Measurements from ENCODE around the gene PPFIBP2. TPM values are rescaled to one million over a fixed set of nuclear protein-coding genes. Genes with fewer than 3 reads are reported as not detected.

PPFIBP2 gene
- total RNA-seq, 1 experiment from 2014 or later = 21.5 TPM

- CTCF ChIA-PET = no interaction called here
- in situ Hi-C loops (cut with HindIII; ENCODE audit: low pct_unique_long_range_greater_than_20kb, low sequenced_read_pairs) = no loop called here
These were observed 12.5 kb upstream of the PPFIBP2 start for GRCh38 chr11:7501251-7501650.

GRCh38 chr11:7501894-7502293, 11.9 kb upstream of the PPFIBP2 start:
- Histone ChIP-seq H3K9me3 (ENCODE audit: control insufficient read depth, insufficient read depth, low read depth, low read length) (no peaks in the 10 kb centered on the region), H3K27ac (ENCODE audit: low read length) (no peak overlapping the region), H3K36me3 (ENCODE audit: control insufficient read depth, insufficient read depth, low read length) (no peaks in the 10 kb centered on the region), H3K4me3 (ENCODE audit: low read depth in 2 of 2, low read length in 2 of 2) (no peak overlapping the region), H3K4me1 (ENCODE audit: control insufficient read depth, insufficient read depth, low read length) (no peaks in the 10 kb centered on the region), H3K27me3 (ENCODE audit: control insufficient read depth, insufficient read depth, low read length) (no peaks in the 10 kb centered on the region)
- CTCF ChIA-PET = interaction anchor here (0.6 kb wide), 1 partner anchor 342 kb away, joined by 3 read pairs; no protein-coding TSS in a partner anchor
- intact Hi-C loops (cut with micrococcal nuclease; ENCODE audit: unreplicated experiment) = no loop called here
- TF ChIP-seq TCF7L2 (IDR thresholded peaks at IDR 0.05; ENCODE audit: low read depth, low read length) = no peak
- no peak for TF ChIP-seq SIN3A (IDR thresholded peaks at IDR 0.05; ENCODE audit: borderline replicate concordance, insufficient read depth, low read depth, low read length)
- no peak for TF ChIP-seq CTCF (IDR thresholded peaks at IDR 0.05)
- no peak for TF ChIP-seq POLR2AphosphoS5 (IDR thresholded peaks at IDR 0.05; ENCODE audit: low read depth, low read length)
- no peak for TF ChIP-seq REST (IDR thresholded peaks at IDR 0.05; ENCODE audit: insufficient read depth in 1 of 2, low read depth in 2 of 2, low read length in 1 of 2)
- no TSS peak for BruUV-seq (replicated peaks)
- POLR2A ChIA-PET = no interaction called here
- no peak for ATAC-seq
- DNase-seq (ENCODE audit: low read depth, low spot score) = no peak
- in situ Hi-C loops (cut with HindIII; ENCODE audit: low pct_unique_long_range_greater_than_20kb, low sequenced_read_pairs) = no loop called here

More at GRCh38 chr11:7501251-7501650, 12.5 kb upstream of the PPFIBP2 start:
- H3K4me3 ChIP-seq (ENCODE audit: low read depth in 2 of 2, low read length in 2 of 2) = no peak overlapping the region
- no peak for TF ChIP-seq POLR2AphosphoS5 (IDR thresholded peaks at IDR 0.05; ENCODE audit: low read depth, low read length)
- TF ChIP-seq SIN3A (IDR thresholded peaks at IDR 0.05; ENCODE audit: borderline replicate concordance, insufficient read depth, low read depth, low read length) = no peak
- no peak for TF ChIP-seq TCF7L2 (IDR thresholded peaks at IDR 0.05; ENCODE audit: low read depth, low read length)
- no peak for TF ChIP-seq CTCF (IDR thresholded peaks at IDR 0.05)
- no peak for TF ChIP-seq REST (IDR thresholded peaks at IDR 0.05; ENCODE audit: insufficient read depth in 1 of 2, low read depth in 2 of 2, low read length in 1 of 2)
- intact Hi-C loops (cut with micrococcal nuclease; ENCODE audit: unreplicated experiment) = no loop called here
- H3K27ac ChIP-seq (ENCODE audit: low read length) = no peak overlapping the region
- H3K36me3 ChIP-seq (ENCODE audit: control insufficient read depth, insufficient read depth, low read length) = no peaks in the 10 kb centered on the region
- no peaks in the 10 kb centered on the region for H3K27me3 ChIP-seq (ENCODE audit: control insufficient read depth, insufficient read depth, low read length)
- no peaks in the 10 kb centered on the region for H3K4me1 ChIP-seq (ENCODE audit: control insufficient read depth, insufficient read depth, low read length)
- POLR2A ChIA-PET = interaction anchor here (0.6 kb wide), 1 partner anchor 1504 kb away, joined by 3 read pairs; no protein-coding TSS in a partner anchor
- no peak for DNase-seq (ENCODE audit: low read depth, low spot score)
- ATAC-seq = no peak
- no TSS peak for BruUV-seq (replicated peaks)
- no peaks in the 10 kb centered on the region for H3K9me3 ChIP-seq (ENCODE audit: control insufficient read depth, insufficient read depth, low read depth, low read length)
